Erythroblast (primary cell): ENCODE results near the gene APOBEC3B.

Source experiments
- GATA1 ChIP-seq: IDR thresholded peaks from 2 replicates; pipeline ENCODE4 v1.6.1; 2011; ENCODE audit warnings: low read depth, mild to moderate bottlenecking, control low read depth, low read length, moderate library complexity
- POLR2A ChIP-seq: IDR thresholded peaks from 2 replicates; pipeline ENCODE4 v1.6.1; 2011; ENCODE audit warnings: mild to moderate bottlenecking, low read length

- no peak for TF ChIP-seq POLR2A
- TF ChIP-seq GATA1 = no peak
These were observed 10.9 kb upstream of the APOBEC3B start for GRCh38 chr22:38971202-38971601.
